Hematopoietic multipotent progenitor cell treated with erythropoietin and hydrocortisone succinate and interleukin-3 and kit ligand, for 8 days (in vitro differentiated cells): Measurements from ENCODE around the gene CPHXL2.

Source experiments
- DNase-seq: peaks from one replicate; pipeline ENCODE4 v3.0.0-alpha.2; 2015

Gene CPHXL2

GRCh38 chr16:75676909-75677308 lies at the start of gene CPHXL2:
TSS of gene CPHXL2 (minus strand) at chr16:75677009. CDS start at chr16:75676999, 10 bp downstream.
- no peak for DNase-seq

GRCh38 chr16:75726390-75726789 lies 49.6 kb upstream of the CPHXL2 start, which contains the start of gene CPHXL:
TSS of gene CPHXL (minus strand) at chr16:75726490. CDS start at chr16:75726442, 48 bp downstream.
- DNase-seq: no peak

GRCh38 chr16:75718452-75718851 lies 41.6 kb upstream of the CPHXL2 start:
- no peak for DNase-seq

GRCh38 chr16:75714661-75715060 lies 37.9 kb upstream of the CPHXL2 start:
- DNase-seq: no peak

GRCh38 chr16:75710344-75710743 lies 33.5 kb upstream of the CPHXL2 start:
- DNase-seq: no peak

GRCh38 chr16:75703306-75703705 lies 26.5 kb upstream of the CPHXL2 start:
- DNase-seq: no peak

GRCh38 chr16:75702242-75702641 lies 25.4 kb upstream of the CPHXL2 start:
- peak; percentile 88 for DNase-seq

- no peak for DNase-seq
Measured at GRCh38 chr16:75701361-75701760, 24.6 kb upstream of the CPHXL2 start, which contains the start of gene DUXB. TSS of gene DUXB (minus strand) at chr16:75701461. CDS start at chr16:75701418, 43 bp downstream.

GRCh38 chr16:75697571-75697970 lies 20.8 kb upstream of the CPHXL2 start:
- no peak for DNase-seq

GRCh38 chr16:75695708-75696107 lies 18.9 kb upstream of the CPHXL2 start:
- peak; percentile 20 for DNase-seq

- no peak for DNase-seq
Measured at GRCh38 chr16:75687361-75687760, 10.6 kb upstream of the CPHXL2 start.

GRCh38 chr16:75682308-75682707 lies 5.5 kb upstream of the CPHXL2 start:
- DNase-seq: no peak

GRCh38 chr16:75679366-75679765 lies 2.6 kb upstream of the CPHXL2 start:
- DNase-seq: no peak

- DNase-seq: no peak
Measured at GRCh38 chr16:75667503-75667902, 9.3 kb downstream of the CPHXL2 start.

GRCh38 chr16:75660726-75661302 lies 16.0 kb downstream of the CPHXL2 start:
- DNase-seq: no peak

- DNase-seq: no peak
Measured at GRCh38 chr16:75660321-75660720, 16.5 kb downstream of the CPHXL2 start.

- DNase-seq: no peak
Measured at GRCh38 chr16:75658175-75658574, 18.6 kb downstream of the CPHXL2 start.

GRCh38 chr16:75653922-75654321 lies 22.9 kb downstream of the CPHXL2 start:
- DNase-seq: peak; percentile 6

- peak; percentile 81 for DNase-seq
Measured at GRCh38 chr16:75648265-75649076, 28.3 kb downstream of the CPHXL2 start.

- peak; percentile 94 for DNase-seq
Measured at GRCh38 chr16:75647492-75648264, 29.1 kb downstream of the CPHXL2 start, which contains the start of the genes KARS1 and TERF2IP. TSS of gene KARS1 (minus strand) at chr16:75647665. CDS start at chr16:75647639, 26 bp downstream. TSS of gene TERF2IP (plus strand) at chr16:75647773. CDS start at chr16:75647883, 110 bp downstream.

- DNase-seq: no peak
Measured at GRCh38 chr16:75647112-75647491, 29.7 kb downstream of the CPHXL2 start.

- DNase-seq: no peak
Measured at GRCh38 chr16:75644240-75645012, 32.4 kb downstream of the CPHXL2 start.
